Right lobe of liver (tissue), 6 donors: Measurements from ENCODE around the gene SURF4. TPM values are rescaled to one million over a fixed set of nuclear protein-coding genes. Genes with fewer than 3 reads are reported as not detected.

Experiments used
- ATAC-seq, 4 donors: fragments of 200-7000 bp; cut with Tn5 transposase; one replicate each; pipeline ENCODE4 v1.9.1; 2020; ENCODE audit warnings: mild to moderate bottlenecking in 4 of 4, moderate library complexity in 4 of 4
- DNase-seq, 3 donors: peaks; one replicate each; pipeline ENCODE4 v3.0.0-alpha.2; 2020
- H3K27ac ChIP-seq, 3 donors: fragments of 200-600 bp; one replicate each; pipeline ENCODE4 v1.8.0; 2022
- H3K27me3 ChIP-seq, 2 donors: fragments of 200-600 bp; one replicate each; pipeline ENCODE4 v1.8.0; 2022
- H3K36me3 ChIP-seq, 4 donors: fragments of 200-600 bp; sonication (generic) in 1 of 4; one replicate each; pipeline versions ENCODE4 v1.5.1 to v1.8.0; 2017 to 2022; ENCODE audit warnings: control low read depth in 1 of 4
- H3K4me1 ChIP-seq, 4 donors: fragments of 200-600 bp; sonication (generic) in 1 of 4; one replicate each; pipeline versions ENCODE4 v1.5.1 to v1.8.0; 2017 to 2022; ENCODE audit warnings: control low read depth in 1 of 4
- H3K4me3 ChIP-seq, 3 donors: fragments of 200-600 bp; one replicate each; pipeline ENCODE4 v1.8.0; 2022
- H3K9me3 ChIP-seq, 4 donors: fragments of 200-600 bp; sonication (generic) in 1 of 4; one replicate each; pipeline versions ENCODE4 v1.5.1 to v1.8.0; 2017 to 2022; ENCODE audit warnings: control low read depth in 1 of 4
- POLR2A ChIP-seq: fragments of 450-650 bp; IDR thresholded peaks from one replicate; pipeline ENCODE4 v1.6.1; 2017; ENCODE audit warnings: antibody characterized with exemption, mild to moderate bottlenecking
- WGBS: methylation state at CpG from one replicate; pipeline ENCODE4 v1.1.6; 2018; ENCODE audit warnings: low coverage, low lambda C conversion rate; ENCODE audit not compliant: insufficient coverage; ENCODE audit errors: missing lambda C conversion rate; 5-methylcytosine and 5-hydroxymethylcytosine counted together
- intact Hi-C, 2 donors: fragments of 100-400 bp; cut with DNase I; formaldehyde crosslinking; loops; one replicate each; pipeline versions ENCODE4 v1.11.2 to v1.14.1; 2022
- total RNA-seq, 6 experiments: library from RNA; depleted of rRNA in 2 of 6; stranded (reverse); fragments of >200 nt in 2 of 6; fragmentation: NEBNext Ultra II Directional in 3 of 6; extraction: Animal tissue kit (Norgen Biotek cat#: 25700) in 3 of 6; gene quantifications; one replicate each; pipeline versions ENCODE4 v1.1.0 to v1.2.4, GENCODE V29; 2016 to 2023
- TF ChIP-seq, protein P1 (sequence below), 4 donors: fragments of 200-600 bp in 3 of 4; fragments of 450-650 bp in 1 of 4; IDR thresholded peaks; one replicate each; pipeline versions ENCODE4 v1.5.1 to v1.8.0; 2016 to 2022; ENCODE audit warnings: antibody characterized with exemption in 4 of 4, mild to moderate bottlenecking in 2 of 4
- donor health status: DM: no; HTN: yes; CAD: no.
- donor health status: DM: no; HTN: no; CAD: no.
- donor health status: DM: no; HTN: no; CAD: no.
- donor health status: DM: no; HTN: yes; CAD: no.
- donor health status: DM: no; HTN: yes; CAD: no.

Gene SURF4
- total RNA-seq, 6 experiments from 2014 or later: 181 to 243 (median 213) TPM

DNA sequence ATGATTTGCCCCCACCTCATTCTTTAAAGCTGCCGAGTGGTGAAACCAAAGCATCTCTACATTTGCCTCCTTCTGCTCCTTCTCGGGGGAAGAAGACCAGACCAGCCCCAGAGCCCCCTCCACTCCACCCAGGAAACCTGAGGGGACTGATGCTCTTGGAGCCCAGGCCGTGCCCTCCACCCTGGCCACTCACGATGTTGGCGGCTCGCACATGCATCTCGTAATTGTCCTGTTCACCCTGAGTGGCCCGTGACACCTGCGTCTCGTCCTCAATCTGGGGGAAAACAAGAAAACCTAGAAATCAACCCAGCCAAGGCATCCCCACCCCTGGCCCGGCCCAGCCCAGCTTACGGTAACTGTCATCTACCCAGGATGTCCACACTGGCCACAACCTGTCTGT, 30.9 kb downstream of the SURF4 start:
- Histone ChIP-seq H3K27me3 (no peaks in the 10 kb centered on the region), H3K9me3 (no peaks in the 10 kb centered on the region), H3K36me3 (peaks cover 0 to 33% (median 19%) of the 10 kb centered on the region in 4 donors), H3K27ac (no peak overlapping the region), H3K4me3 (no peak overlapping the region), H3K4me1 (peaks cover 0 to 17% (median 4%) of the 10 kb centered on the region in 4 donors)
- TF ChIP-seq, protein P1, sequence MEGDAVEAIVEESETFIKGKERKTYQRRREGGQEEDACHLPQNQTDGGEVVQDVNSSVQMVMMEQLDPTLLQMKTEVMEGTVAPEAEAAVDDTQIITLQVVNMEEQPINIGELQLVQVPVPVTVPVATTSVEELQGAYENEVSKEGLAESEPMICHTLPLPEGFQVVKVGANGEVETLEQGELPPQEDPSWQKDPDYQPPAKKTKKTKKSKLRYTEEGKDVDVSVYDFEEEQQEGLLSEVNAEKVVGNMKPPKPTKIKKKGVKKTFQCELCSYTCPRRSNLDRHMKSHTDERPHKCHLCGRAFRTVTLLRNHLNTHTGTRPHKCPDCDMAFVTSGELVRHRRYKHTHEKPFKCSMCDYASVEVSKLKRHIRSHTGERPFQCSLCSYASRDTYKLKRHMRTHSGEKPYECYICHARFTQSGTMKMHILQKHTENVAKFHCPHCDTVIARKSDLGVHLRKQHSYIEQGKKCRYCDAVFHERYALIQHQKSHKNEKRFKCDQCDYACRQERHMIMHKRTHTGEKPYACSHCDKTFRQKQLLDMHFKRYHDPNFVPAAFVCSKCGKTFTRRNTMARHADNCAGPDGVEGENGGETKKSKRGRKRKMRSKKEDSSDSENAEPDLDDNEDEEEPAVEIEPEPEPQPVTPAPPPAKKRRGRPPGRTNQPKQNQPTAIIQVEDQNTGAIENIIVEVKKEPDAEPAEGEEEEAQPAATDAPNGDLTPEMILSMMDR (IDR thresholded peaks at IDR 0.05): no peak
- TF ChIP-seq POLR2A: no peak
- ATAC-seq (no peak), DNase-seq (peak in 1 of 3 donors; percentile 37)
- WGBS: 92% methylated on average over 10 of the region's 12 CpGs
- intact Hi-C loops: loop anchor here in 1 of 2 donors (10.0 kb wide), 1 partner anchor 140 kb away; no protein-coding TSS in a partner anchor

DNA sequence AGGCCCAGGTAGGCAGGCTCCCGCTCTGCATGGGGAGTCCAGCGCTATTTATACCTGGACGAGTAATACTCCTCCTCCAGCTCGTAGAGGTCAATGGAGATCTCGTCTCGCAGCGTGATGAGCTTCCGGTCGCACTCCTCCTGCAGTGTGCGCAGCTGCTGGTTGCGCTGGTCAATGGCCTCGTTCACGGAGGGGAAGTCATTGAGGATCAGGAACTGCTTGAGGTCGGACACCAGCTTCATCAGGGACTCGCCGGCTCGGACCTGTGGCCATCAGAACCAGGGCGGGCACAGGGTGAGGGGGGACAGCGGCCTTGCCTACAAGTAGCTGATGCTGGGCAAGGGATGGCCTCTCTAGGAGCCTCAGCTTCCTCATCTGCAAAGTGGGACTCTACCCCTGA, 31.8 kb downstream of the SURF4 start:
- peaks cover 0 to 14% (median 1%) of the 10 kb centered on the region in 4 donors for H3K4me1 ChIP-seq
- peaks cover 0 to 24% (median 12%) of the 10 kb centered on the region in 4 donors for H3K36me3 ChIP-seq
- no peak overlapping the region for H3K27ac ChIP-seq
- no peak for ATAC-seq
- intact Hi-C loops: loop anchor here in 1 of 2 donors (10.0 kb wide), 1 partner anchor 141 kb away; no protein-coding TSS in a partner anchor
- peak in 1 of 3 donors; percentile 45 for DNase-seq
- H3K27me3 ChIP-seq: no peaks in the 10 kb centered on the region
- WGBS: 93% methylated on average over 3 of the region's 19 CpGs
- no peak overlapping the region for H3K4me3 ChIP-seq
- H3K9me3 ChIP-seq: no peaks in the 10 kb centered on the region
- no peak for TF ChIP-seq POLR2A
- TF ChIP-seq, protein P1 (IDR thresholded peaks at IDR 0.05): no peak

DNA sequence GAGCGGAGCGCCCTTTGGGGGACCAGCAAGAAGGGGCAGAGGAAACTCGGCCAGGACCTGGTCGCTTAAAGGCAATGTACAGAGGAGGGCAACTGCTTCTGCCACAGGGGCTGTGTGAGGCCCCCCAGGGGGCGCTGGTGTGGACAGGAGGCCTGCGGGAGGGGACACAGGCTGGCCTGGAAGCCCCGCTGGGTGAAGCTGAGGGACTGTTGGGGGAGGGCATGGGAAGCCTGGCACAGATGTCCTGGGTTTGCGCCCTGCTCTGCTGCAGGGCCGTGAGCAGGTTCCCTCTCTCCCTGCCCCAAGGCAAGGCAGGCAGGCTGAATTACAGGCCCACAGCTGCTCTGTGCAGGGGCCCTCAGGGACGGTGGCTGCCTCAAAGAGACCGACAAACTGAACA, 33.3 kb downstream of the SURF4 start:
- Histone ChIP-seq H3K36me3 (peaks cover 0 to 23% (median 11%) of the 10 kb centered on the region in 4 donors), H3K27ac (no peak overlapping the region)
- ATAC-seq: no peak

DNA sequence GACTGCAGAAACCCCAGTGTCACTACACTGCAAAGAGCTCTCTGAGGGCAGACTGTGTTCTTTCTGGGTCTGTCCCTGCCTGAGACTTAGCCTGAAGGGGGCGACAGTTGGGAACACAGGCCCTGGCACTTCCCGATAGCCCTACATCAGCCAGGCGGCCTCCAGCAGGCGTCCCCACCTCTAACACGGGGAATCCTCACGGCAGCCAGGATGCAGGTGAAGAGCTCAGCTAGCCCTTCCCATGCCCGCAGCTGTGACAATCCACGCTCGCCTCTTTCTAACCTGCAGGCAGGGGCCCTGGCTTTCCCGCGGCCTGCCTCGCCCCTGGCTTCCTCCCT, 33.8 kb downstream of the SURF4 start:
- Histone ChIP-seq H3K4me3 (no peak overlapping the region), H3K36me3 (peaks cover 0 to 23% (median 11%) of the 10 kb centered on the region in 4 donors), H3K4me1 (peaks cover 0 to 9% (median 0%) of the 10 kb centered on the region in 4 donors), H3K27me3 (no peaks in the 10 kb centered on the region), H3K27ac (no peak overlapping the region), H3K9me3 (no peaks in the 10 kb centered on the region)
- DNase-seq (no peak), ATAC-seq (peak in 1 of 4 donors; percentile 8)
- 84% methylated on average over 5 of the region's 12 CpGs for WGBS
- no peak for TF ChIP-seq POLR2A
- TF ChIP-seq, protein P1 (IDR thresholded peaks at IDR 0.05): no peak
- intact Hi-C loops: loop anchor here in 1 of 2 donors (10.0 kb wide), 1 partner anchor 143 kb away; no protein-coding TSS in a partner anchor

More for the DNA sequence above, 33.3 kb downstream of the SURF4 start:
- DNase-seq: no peak
- H3K4me3 ChIP-seq: no peak overlapping the region
- H3K4me1 ChIP-seq: peaks cover 0 to 11% (median 0%) of the 10 kb centered on the region in 4 donors
- WGBS: 100% methylated on average over 1 of the region's 11 CpGs
- intact Hi-C loops: loop anchor here in 1 of 2 donors (10.0 kb wide), 1 partner anchor 142 kb away; no protein-coding TSS in a partner anchor
- no peaks in the 10 kb centered on the region for H3K9me3 ChIP-seq
- TF ChIP-seq POLR2A: no peak
- TF ChIP-seq, protein P1 (IDR thresholded peaks at IDR 0.05): no peak
- no peaks in the 10 kb centered on the region for H3K27me3 ChIP-seq
